Middle frontal gyrus (tissue), 1 donor: ENCODE results near the gene PJA1.

Experiments used
- DNase-seq: peaks from one replicate; pipeline ENCODE4 v3.0.0-alpha.2; 2015; ENCODE audit warnings: low spot score; ENCODE audit errors: extremely low spot score

PJA1 gene

DNA sequence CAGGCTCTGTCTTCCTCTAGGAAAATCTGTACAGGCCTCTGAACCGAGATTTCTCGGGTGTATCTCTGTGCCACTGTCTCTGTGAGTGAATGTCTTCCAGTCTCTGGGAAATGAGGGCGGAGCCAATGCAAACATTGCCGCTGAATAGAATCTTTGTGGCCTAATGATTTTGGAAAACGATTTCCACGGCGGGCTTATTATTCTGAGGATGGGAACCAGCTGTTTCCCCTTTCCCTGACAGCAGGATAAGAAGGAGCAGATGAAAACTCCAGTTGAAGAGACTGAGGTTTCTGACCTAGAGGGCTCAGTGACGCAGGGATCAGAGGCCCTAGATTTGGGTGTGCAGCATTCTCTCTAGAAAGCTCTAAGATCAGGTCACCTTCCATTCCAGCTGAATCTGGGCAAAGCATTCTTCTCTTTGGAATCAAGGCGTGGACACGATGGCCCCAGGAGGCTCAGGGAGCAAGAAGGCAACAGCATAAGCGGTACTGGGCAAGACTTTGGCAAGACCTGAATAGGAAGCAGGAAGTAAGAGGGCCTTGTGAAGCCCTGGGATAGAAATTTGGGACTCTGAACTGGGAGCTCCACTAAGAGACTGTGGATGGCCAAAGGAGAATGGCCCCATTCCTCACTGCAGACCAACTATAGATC lies 47.3 kb downstream of the PJA1 start:
- no peak for DNase-seq

DNA sequence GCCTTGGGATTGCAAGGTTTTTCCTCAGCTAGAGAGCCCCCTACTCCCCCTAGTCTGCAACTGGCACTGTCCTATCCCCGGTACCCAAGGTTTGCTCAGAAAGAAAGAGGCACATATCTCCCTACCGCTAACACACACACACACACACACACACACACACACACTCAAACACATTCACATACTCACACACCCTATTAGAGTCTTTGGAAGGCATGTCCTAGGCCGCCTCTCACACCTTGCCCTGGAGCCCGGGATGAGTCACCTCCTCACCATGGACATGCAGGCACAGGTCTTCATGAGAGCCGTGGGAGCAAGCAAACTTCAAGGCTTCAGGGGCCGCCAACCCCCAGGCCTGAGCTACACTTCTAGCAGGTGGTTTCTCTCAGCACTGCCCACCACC lies 49.2 kb downstream of the PJA1 start:
- DNase-seq: no peak

DNA sequence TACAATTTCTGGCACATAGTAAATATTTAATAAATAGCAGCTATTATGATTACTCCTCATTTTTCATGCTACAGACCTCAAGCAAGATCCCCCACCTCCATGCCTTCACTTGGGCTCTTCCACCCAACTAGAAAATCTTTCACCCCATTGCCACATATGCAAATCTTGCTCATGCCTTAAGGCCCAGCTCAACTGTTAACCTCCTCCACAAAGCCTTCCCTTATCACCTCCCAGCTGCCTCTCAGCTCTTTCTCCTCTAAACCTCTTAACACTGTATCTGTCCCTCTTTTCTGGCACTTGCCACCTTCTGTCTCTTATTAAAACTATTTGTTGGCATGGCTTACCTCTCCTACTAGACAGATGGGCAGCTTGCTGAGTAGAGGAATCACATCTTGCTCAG lies 51.5 kb downstream of the PJA1 start:
- no peak for DNase-seq
